Measurements from ENCODE around the gene AP2M1.

The AP2M1 gene

DNA sequence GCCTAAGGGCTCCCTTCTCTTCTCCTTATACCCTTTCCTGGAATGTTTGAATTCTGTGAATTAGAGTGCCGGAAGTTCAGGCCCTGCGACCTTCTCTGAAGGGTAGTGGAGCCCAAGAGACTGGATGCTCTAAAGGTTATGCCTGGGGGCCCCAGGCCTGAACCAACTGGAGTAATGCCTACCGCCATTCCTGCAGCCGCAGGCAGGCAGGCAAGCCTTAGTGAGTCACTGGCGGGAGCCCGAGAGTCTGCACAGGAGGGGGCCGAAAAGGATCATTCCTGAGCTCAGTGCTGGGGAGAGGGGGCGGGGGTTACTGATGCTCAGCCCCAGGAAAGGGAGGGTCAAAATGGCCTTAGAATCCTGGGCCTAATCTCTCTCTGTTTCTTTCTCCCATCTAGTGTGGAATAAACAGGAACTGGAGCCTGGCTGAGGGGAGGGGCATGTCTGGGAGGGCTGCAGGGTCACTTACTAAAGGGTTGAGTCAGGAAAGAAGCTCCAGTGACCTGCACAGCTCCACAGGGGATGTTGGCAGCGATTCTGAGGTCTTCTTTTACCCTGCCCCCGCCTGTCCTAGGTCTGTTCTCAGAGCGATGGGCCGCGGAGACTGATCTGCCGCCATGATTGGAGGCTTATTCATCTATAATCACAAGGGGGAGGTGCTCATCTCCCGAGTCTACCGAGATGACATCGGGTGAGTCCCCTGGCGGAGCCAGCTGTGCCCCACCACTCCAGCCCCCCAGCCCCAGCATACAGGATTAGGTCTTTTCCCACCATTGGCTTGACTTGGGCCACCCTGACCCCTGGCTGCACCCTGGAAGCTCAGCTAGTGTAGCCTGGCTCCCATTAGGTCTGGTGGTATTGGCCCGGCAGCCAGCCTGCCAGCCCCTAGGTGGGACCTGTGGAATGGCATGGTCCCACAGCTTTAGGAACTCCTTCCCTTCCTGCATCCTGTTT, 2.0 kb downstream of the AP2M1 start:
- TF ChIP-seq JUND (IDR thresholded peaks at IDR 0.05; ENCODE audit: low read depth), result no peak
- in situ Hi-C loops (cut with HindIII; ENCODE audit: low pct_unique_long_range_greater_than_20kb, low sequenced_read_pairs), result no loop called here
- DNase-seq (ENCODE audit: low read depth in 1 of 2, low spot score in 1 of 2), result no peak

DNA sequence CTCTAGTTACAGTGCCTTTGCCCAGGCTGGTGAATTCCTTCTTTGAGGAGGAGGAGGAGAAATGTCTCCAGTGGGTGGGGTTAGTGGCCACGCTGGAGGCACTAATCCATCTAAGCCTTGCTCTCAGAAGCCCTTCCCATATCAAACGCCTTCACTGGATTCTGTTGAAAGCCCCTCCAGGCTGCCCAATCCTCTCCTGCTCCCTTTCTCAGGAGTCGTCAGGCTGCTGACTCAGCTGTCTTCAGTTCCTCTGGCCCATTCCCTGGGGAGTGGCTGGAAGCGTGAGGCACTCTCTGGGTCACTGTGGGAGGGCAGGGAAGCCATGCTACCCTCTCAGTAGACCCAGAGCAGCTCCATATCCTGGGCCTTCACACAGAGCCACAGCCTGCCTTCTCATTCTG, 2.7 kb downstream of the AP2M1 start:
- in situ Hi-C loops (cut with HindIII; ENCODE audit: low pct_unique_long_range_greater_than_20kb, low sequenced_read_pairs), result no loop called here
- DNase-seq (ENCODE audit: low read depth in 1 of 2, low spot score in 1 of 2), result no peak
- no peak for TF ChIP-seq JUND (IDR thresholded peaks at IDR 0.05; ENCODE audit: low read depth)

DNA sequence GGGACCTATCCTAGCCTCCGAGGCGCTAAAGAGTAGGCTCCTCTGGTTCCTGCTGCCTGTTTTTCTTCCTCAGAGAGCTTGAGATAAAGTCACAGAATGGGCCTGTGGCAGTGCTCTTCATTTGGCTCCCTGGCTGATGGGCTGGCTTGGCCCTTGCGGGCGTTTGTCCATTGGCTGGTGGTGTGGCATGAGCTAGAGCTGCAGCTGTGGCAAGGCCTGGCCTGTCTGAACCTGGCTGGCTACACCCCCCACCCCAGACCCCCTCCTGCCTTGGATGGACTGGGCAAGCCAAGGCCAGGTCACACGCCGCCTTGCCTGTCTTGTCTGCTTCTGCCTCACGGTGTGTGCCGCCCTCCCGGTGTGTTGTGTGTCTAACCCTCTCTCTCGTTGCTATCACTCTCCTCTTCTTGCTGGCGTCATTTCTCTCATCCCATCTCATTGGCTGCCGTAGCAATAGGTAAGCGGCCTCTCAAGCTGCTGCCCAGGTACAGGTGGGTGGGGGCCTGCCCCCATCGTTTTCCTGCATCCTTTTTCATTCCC, 3.2 kb downstream of the AP2M1 start:
- no peak for DNase-seq (ENCODE audit: low read depth in 1 of 2, low spot score in 1 of 2)
- no peak for TF ChIP-seq JUND (IDR thresholded peaks at IDR 0.05; ENCODE audit: low read depth)
- in situ Hi-C loops (cut with HindIII; ENCODE audit: low pct_unique_long_range_greater_than_20kb, low sequenced_read_pairs), result no loop called here

- TF ChIP-seq JUND (IDR thresholded peaks at IDR 0.05; ENCODE audit: low read depth), result no peak
- in situ Hi-C loops (cut with HindIII; ENCODE audit: low pct_unique_long_range_greater_than_20kb, low sequenced_read_pairs), result no loop called here
- no peak for DNase-seq (ENCODE audit: low read depth in 1 of 2, low spot score in 1 of 2)
Measured at GRCh38 chr3:184178521-184179138, 4.0 kb downstream of the AP2M1 start.

DNA sequence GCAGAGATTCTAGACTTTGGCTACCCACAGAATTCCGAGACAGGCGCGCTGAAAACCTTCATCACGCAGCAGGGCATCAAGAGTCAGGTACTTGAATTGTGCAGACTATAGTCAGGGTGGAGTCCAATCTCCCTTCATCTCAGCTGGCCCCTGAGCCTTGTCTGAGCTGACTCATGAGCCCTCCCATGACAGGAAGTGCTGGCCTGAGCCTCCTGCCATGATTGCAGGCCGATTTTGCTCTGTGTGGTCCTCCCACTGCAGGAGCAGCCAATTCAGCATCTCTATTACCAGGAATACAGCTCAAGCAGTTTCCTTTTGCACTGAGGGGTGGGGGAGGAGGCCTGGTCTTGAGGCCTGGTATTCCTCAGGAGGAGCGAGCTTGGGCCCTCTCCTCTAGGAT, 5.5 kb downstream of the AP2M1 start:
- in situ Hi-C loops (cut with HindIII; ENCODE audit: low pct_unique_long_range_greater_than_20kb, low sequenced_read_pairs), result no loop called here
- TF ChIP-seq JUND (IDR thresholded peaks at IDR 0.05; ENCODE audit: low read depth), result no peak
- DNase-seq (ENCODE audit: low read depth in 1 of 2, low spot score in 1 of 2), result no peak

- in situ Hi-C loops (cut with HindIII; ENCODE audit: low pct_unique_long_range_greater_than_20kb, low sequenced_read_pairs), result no loop called here
- no peak for DNase-seq (ENCODE audit: low read depth in 1 of 2, low spot score in 1 of 2)
- TF ChIP-seq JUND (IDR thresholded peaks at IDR 0.05; ENCODE audit: low read depth), result no peak
Measured at GRCh38 chr3:184181596-184181995, 6.9 kb downstream of the AP2M1 start.

DNA sequence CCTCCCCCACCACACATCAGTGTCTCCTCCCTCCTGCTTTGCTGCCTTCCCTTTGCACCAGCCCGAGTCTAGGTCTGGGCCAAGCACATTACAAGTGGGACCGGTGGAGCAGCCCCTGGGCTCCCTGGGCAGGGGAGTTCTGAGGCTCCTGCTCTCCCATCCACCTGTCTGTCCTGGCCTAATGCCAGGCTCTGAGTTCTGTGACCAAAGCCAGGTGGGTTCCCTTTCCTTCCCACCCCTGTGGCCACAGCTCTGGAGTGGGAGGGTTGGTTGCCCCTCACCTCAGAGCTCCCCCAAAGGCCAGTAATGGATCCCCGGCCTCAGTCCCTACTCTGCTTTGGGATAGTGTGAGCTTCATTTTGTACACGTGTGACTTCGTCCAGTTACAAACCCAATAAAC, 9.0 kb downstream of the AP2M1 start:
- in situ Hi-C loops (cut with HindIII; ENCODE audit: low pct_unique_long_range_greater_than_20kb, low sequenced_read_pairs), result no loop called here
- no peak for TF ChIP-seq JUND (IDR thresholded peaks at IDR 0.05; ENCODE audit: low read depth)
- DNase-seq (ENCODE audit: low read depth in 1 of 2, low spot score in 1 of 2), result no peak

DNA sequence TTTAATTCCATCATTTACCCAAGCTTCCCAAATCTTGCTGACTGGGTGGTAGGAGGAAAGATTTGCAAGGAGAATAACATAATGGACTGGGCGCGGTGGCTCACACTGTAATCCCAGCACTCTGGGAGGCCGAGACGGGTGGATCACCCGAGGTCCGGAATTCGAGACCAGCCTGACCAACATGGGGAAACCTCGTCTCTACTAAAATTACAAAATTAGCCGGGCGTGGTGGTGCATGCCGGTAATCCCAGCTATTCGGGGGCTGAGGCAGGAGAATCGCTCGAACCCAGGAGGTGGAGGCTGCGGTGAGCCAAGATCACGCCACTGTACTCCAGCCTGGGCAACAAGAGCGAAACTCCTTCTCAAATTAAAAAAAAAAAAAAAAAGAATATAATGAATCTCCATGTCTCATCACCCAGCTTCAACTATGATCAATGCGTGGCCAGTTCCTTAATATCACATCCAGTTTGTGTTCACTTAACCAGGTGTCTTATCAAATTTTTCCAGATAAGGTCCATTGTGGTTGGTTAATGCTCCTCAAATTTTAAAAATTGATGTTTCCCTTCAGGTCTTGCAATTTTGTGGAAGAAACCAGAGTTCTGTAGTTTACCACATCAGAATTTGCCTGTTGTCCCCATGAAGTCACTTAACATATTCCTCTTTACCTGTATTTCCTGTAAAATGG, 10.0 kb downstream of the AP2M1 start:
- no peak for TF ChIP-seq JUND (IDR thresholded peaks at IDR 0.05; ENCODE audit: low read depth)
- no peak for DNase-seq (ENCODE audit: low read depth in 1 of 2, low spot score in 1 of 2)
- in situ Hi-C loops (cut with HindIII; ENCODE audit: low pct_unique_long_range_greater_than_20kb, low sequenced_read_pairs), result no loop called here

- DNase-seq (ENCODE audit: low read depth in 1 of 2, low spot score in 1 of 2), result peak; percentile 99 to 100
- TF ChIP-seq JUND (IDR thresholded peaks at IDR 0.05; ENCODE audit: low read depth), result no peak
- in situ Hi-C loops (cut with HindIII; ENCODE audit: low pct_unique_long_range_greater_than_20kb, low sequenced_read_pairs), result no loop called here
Measured at GRCh38 chr3:184185461-184186183, 11.0 kb downstream of the AP2M1 start.

- DNase-seq (ENCODE audit: low read depth in 1 of 2, low spot score in 1 of 2), result no peak
- TF ChIP-seq JUND (IDR thresholded peaks at IDR 0.05; ENCODE audit: low read depth), result no peak
- in situ Hi-C loops (cut with HindIII; ENCODE audit: low pct_unique_long_range_greater_than_20kb, low sequenced_read_pairs), result no loop called here
Measured at GRCh38 chr3:184186184-184186901, 11.7 kb downstream of the AP2M1 start, which contains the start of gene ABCF3. Gene ABCF3 (plus strand): TSS chr3:184186199. CDS start chr3:184186208, 9 bp downstream.

DNA sequence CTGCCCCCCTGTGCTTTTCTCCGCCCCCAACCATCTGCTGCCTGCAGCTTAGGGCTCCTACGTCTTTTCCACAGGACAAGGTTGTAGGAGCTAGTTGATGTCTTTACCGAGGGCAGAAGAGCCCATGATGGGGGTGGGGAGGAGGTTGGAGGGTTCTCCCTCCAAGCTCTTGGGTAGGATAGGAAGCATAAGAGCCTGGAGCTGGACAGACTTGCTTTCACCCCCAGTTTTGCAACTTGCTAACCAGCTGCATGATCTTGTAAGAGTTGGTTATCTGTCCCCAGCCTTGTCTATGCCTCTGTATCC, 12.2 kb downstream of the AP2M1 start:
- no peak for DNase-seq (ENCODE audit: low read depth in 1 of 2, low spot score in 1 of 2)

DNA sequence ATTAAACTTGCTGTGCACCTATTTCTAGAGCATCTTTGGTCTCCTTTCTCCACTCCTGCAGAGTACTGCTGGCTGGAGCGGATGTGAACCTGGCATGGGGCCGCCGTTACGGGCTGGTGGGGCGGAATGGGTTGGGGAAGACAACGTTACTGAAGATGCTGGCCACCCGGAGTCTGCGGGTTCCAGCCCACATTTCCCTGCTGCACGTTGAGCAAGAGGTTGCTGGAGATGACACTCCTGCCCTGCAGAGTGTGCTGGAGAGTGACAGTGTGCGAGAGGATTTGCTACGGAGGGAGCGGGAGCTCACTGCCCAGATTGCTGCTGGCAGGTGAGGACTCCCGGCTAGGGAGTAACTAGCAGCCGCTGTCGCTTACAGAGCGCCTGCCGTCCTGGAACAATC, 13.4 kb downstream of the AP2M1 start:
- no peak for DNase-seq (ENCODE audit: low read depth in 1 of 2, low spot score in 1 of 2)
- in situ Hi-C loops (cut with HindIII; ENCODE audit: low pct_unique_long_range_greater_than_20kb, low sequenced_read_pairs), result no loop called here
- TF ChIP-seq JUND (IDR thresholded peaks at IDR 0.05; ENCODE audit: low read depth), result no peak

More for the DNA sequence above, 12.2 kb downstream of the AP2M1 start:
- in situ Hi-C loops (cut with HindIII; ENCODE audit: low pct_unique_long_range_greater_than_20kb, low sequenced_read_pairs), result no loop called here
- no peak for TF ChIP-seq JUND (IDR thresholded peaks at IDR 0.05; ENCODE audit: low read depth)
